AG04450 (cell line): ENCODE data around the gene MTURN. TPM values are rescaled to one million over a fixed set of nuclear protein-coding genes. Genes with fewer than 3 reads are reported as not detected.

ENCODE experiments used
- CTCF ChIA-PET: fragments of 300-600, 350-600 bp; formaldehyde crosslinking; extraction: SDS; loops from one replicate; lab custom pipeline; 2022; ENCODE audit warnings: antibody characterized with exemption, inconsistent platforms; lab: Charles Lee
- POLR2A ChIA-PET: fragments of 350-600 bp; formaldehyde crosslinking; extraction: SDS; loops from one replicate; lab custom pipeline; 2021; ENCODE audit warnings: antibody characterized with exemption, inconsistent platforms; lab: Yijun Ruan, JAX
- DNase-seq: peaks from one replicate; pipeline ENCODE4 v3.0.0-alpha.2; 2011; ENCODE audit warnings: low read depth, low spot score
- H3K27ac ChIP-seq: one replicate; pipeline ENCODE4 v1.5.1; 2012; ENCODE audit warnings: low read depth, low read length, control low read depth
- H3K27me3 ChIP-seq: one replicate; pipeline ENCODE4 v1.6.0; 2012; ENCODE audit warnings: low read length; ENCODE audit not compliant: control insufficient read depth, insufficient read depth
- H3K4me3 ChIP-seq: 2 replicates; pipeline ENCODE4 v1.5.1; 2011; ENCODE audit warnings: mild to moderate bottlenecking, low read depth, low read length, control low read depth
- H3K9me3 ChIP-seq: 2 replicates; pipeline ENCODE4 v1.5.1; 2012; ENCODE audit warnings: low read length; ENCODE audit not compliant: control insufficient read depth, insufficient read depth
- CTCF ChIP-seq: IDR thresholded peaks from 2 replicates; pipeline ENCODE4 v1.5.1; 2011; ENCODE audit warnings: low read depth, low read length, control low read depth, inconsistent platforms
- polyA plus RNA-seq: library from polyadenylated mRNA; depleted of rRNA; stranded (reverse); fragments of >200 nt; gene quantifications from 2 replicates; pipeline ENCODE4 v1.2.3, GENCODE V29; 2011

The MTURN gene
- polyA plus RNA-seq, 1 experiment = 6.7 TPM

GRCh38 chr7:30182814-30183213 is 48.0 kb downstream of the MTURN start:
- ChIA-PET CTCF (no interaction called here), POLR2A (no interaction called here)
- H3K27me3 ChIP-seq = peaks cover 3% of the 10 kb centered on the region
- H3K27ac ChIP-seq = no peak overlapping the region
- TF ChIP-seq CTCF = no peak
- H3K9me3 ChIP-seq = no peaks in the 10 kb centered on the region
- DNase-seq = no peak
- H3K4me3 ChIP-seq = no peak overlapping the region

GRCh38 chr7:30183749-30184369 is 49.1 kb downstream of the MTURN start:
- H3K27ac ChIP-seq = no peak overlapping the region
- CTCF ChIA-PET = no interaction called here
- DNase-seq = no peak
- POLR2A ChIA-PET = no interaction called here
- no peak for TF ChIP-seq CTCF
- no peaks in the 10 kb centered on the region for H3K9me3 ChIP-seq
- no peak overlapping the region for H3K4me3 ChIP-seq
- H3K27me3 ChIP-seq = peaks cover 3% of the 10 kb centered on the region

- ChIA-PET CTCF (no interaction called here), POLR2A (no interaction called here)
- TF ChIP-seq CTCF = no peak
- Histone ChIP-seq H3K9me3 (no peaks in the 10 kb centered on the region), H3K4me3 (no peak overlapping the region), H3K27ac (no peak overlapping the region), H3K27me3 (peaks cover 3% of the 10 kb centered on the region)
- no peak for DNase-seq
Measured at GRCh38 chr7:30184791-30185487, 50.2 kb downstream of the MTURN start.

- ChIA-PET CTCF (no interaction called here), POLR2A (no interaction called here)
- Histone ChIP-seq H3K27me3 (peaks cover 3% of the 10 kb centered on the region), H3K9me3 (no peaks in the 10 kb centered on the region), H3K27ac (no peak overlapping the region), H3K4me3 (no peak overlapping the region)
- TF ChIP-seq CTCF = no peak
- no peak for DNase-seq
Measured at GRCh38 chr7:30185496-30185895, 50.7 kb downstream of the MTURN start.

GRCh38 chr7:30186725-30187124 is 51.9 kb downstream of the MTURN start:
- H3K27ac ChIP-seq = no peak overlapping the region
- H3K9me3 ChIP-seq = no peaks in the 10 kb centered on the region
- ChIA-PET POLR2A (no interaction called here), CTCF (no interaction called here)
- TF ChIP-seq CTCF = no peak
- peaks cover 3% of the 10 kb centered on the region for H3K27me3 ChIP-seq
- H3K4me3 ChIP-seq = no peak overlapping the region
- no peak for DNase-seq
